Measurements from ENCODE around the gene TEP1.
"Not testable (repeated sequence)": the region's sequence is repeated elsewhere in the genome, so short reads cannot be mapped to it uniquely, and the experiment has no call there.

TEP1 gene

DNA sequence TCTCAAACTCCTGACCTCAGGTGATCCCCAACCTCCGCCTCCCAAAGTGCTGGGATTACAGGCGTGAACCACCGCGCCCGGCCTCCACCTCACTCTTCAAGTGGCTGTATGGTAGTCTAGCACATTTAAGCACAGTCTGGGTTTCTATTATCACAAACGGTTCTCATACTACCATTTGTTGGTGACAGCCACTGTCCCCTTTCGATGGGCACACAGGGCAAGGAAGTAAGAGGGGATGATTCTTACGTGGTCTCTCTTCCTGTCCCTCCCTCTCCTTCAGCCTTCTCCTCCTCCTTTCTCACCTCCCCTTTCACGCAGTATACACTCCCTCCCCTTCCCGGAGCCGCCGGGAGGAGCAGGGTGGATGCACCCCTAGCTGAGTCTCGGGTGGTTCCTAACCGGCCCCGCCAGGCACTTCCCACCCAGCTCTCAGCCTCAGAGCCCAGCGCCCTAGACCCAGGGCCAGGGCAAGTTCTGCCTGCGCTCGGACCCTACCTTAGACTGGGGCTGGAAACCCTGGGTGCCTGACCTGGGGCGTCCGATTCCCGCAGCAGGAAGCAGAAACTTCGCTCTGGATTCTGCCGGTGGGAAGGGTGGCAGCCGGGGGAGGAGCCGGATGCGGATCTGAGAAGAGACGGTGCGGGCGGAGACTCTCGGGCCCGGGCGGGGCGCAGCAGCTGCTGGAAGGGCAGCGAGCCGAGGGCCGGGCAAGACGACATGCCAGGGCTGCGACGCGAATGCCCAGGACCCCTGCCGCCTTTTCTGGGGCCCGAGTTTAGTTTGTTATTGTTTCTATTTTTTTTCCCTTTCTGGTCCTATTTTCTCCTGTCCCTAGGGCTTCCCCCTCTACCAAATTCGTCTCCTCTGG is at the start of gene TEP1:
TSS of gene TEP1 (minus strand) at position 626 of the 868 bp plus-strand sequence. CDS start 5,062 bp downstream, outside the sequence.
- peak; percentile 48 to 56 for DNase-seq (ENCODE audit: low read depth in 2 of 2)

DNA sequence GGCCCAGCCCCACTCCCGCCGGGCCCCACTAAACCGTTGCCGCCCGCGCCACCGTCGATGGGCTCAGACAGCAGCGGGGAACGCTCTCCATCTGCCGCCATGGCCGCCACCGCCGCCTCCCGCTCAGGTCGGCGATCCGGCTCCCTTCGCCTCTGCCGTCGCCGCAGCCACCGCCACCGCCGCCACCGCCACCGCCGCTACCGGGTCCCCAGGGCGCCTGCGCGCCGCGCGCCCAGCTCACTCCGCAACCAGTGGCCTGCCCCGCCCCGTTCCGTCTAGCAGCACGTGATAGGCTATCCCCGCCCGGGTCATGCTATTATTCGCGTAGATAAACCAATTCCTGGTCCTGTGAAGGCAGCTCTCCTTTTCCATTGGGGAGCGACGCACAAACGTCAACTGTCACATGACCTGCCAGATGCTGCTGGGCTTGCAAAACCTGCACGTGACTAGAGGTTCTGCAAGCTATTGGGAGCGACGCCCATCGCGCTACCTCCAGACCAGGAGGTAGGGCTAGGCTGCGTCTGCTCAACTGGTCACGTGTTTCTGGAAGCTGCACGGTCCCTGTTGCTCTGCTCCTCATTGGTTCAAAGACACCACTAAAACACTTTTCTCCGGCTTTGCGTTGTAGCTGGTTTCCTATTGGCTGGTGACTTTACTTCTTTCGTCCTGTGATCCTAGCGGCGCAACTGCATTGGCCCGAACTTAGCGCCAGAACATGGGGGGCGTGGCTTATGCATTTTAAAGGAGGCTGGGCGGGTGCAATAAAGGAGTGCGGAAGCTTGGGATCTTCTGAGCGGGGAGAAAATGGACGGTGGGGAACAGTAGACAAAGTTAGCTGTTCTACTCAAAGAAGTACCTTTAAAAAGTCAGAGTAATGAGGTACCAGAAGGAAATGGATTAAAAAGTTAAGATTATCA is 48.2 kb upstream of the TEP1 start, which contains the start of gene PIP4P1:
TSS of gene PIP4P1 (minus strand) at position 210 of the 917 bp plus-strand sequence. CDS start at position 101, 109 bp downstream.
- DNase-seq (ENCODE audit: low read depth in 2 of 2) = peak; percentile 100

DNA sequence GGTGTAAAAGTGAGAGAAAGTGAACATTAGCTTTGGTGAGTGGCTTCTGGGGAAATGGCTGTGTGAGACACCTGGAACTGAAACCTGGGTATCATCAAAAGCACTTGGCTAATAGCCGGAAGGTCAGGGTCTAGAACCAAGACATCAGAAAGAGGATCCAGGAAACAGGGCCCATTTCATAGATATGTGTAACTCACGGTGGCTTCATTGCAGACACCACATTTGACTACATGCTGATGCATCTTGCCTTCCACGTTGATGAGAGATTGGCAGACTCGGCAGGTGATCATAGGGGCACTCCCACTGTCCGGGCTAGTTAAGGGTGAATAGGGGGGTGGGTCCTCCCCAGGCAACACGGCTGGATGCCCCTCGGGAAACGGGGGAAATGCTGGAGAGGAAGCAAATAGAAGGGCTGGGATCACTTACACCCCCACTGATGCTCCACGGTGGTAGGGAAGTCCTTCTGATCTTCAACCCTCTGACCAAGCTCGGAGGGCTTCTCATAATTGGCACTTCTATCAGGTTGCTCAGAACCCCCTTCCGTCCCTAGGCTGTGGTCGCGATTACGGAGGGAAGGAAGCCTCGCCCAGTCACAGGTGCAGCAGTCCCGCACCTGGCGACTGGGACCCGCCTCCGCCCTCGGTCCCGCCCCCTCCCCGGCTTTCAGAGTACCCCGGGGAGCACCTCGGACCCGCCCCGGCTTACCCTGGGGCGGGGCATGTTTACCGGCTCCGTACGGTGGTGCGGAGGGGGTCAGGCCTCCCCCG is 47.3 kb upstream of the TEP1 start:
- no peak for DNase-seq (ENCODE audit: low read depth in 2 of 2)

DNA sequence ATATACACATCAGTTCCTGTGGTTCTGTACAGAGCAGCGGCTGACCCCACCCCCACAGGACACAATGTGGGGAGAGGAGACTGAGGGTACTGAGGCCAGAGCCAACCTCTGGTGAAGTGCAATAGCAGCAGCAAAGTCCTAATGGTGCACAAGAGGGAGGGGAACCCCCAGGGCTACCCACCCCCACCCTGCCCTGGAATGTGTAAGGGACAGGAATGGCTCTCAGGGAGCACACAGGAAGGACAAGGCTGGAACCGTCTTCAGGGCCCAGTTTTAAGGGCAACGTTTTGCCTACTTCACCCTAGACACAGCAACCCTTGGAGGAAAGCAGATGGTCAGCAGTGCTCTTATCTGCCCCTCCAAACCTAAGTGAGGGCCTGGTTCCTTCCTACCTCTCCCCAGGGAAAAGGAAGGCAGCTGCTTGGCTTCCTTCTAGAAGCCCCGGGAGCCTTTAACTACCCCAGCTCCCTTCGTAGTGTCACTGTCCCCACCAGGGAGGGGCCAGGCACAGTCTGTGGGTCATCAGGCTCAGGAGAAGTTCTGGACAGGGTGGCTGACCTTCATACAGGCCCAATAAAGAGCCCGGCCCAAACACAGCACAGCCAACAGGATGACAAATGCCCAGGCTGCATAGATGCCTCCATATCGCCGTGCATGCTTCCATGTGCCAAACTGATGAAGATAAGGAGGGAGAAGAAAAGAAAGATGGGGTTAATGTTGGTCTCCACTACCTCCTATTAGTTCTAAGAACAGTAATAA is 44.9 kb upstream of the TEP1 start:
- no peak for DNase-seq (ENCODE audit: low read depth in 2 of 2)

DNA sequence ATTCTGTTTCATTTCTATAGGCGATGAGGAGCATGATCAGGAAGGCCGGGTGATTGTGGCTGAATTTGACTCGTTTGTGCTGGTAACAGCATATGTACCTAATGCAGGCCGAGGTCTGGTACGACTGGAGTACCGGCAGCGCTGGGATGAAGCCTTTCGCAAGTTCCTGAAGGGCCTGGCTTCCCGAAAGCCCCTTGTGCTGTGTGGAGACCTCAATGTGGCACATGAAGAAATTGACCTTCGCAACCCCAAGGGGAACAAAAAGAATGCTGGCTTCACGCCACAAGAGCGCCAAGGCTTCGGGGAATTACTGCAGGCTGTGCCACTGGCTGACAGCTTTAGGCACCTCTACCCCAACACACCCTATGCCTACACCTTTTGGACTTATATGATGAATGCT is 43.7 kb upstream of the TEP1 start:
- no peak for DNase-seq (ENCODE audit: low read depth in 2 of 2)

DNA sequence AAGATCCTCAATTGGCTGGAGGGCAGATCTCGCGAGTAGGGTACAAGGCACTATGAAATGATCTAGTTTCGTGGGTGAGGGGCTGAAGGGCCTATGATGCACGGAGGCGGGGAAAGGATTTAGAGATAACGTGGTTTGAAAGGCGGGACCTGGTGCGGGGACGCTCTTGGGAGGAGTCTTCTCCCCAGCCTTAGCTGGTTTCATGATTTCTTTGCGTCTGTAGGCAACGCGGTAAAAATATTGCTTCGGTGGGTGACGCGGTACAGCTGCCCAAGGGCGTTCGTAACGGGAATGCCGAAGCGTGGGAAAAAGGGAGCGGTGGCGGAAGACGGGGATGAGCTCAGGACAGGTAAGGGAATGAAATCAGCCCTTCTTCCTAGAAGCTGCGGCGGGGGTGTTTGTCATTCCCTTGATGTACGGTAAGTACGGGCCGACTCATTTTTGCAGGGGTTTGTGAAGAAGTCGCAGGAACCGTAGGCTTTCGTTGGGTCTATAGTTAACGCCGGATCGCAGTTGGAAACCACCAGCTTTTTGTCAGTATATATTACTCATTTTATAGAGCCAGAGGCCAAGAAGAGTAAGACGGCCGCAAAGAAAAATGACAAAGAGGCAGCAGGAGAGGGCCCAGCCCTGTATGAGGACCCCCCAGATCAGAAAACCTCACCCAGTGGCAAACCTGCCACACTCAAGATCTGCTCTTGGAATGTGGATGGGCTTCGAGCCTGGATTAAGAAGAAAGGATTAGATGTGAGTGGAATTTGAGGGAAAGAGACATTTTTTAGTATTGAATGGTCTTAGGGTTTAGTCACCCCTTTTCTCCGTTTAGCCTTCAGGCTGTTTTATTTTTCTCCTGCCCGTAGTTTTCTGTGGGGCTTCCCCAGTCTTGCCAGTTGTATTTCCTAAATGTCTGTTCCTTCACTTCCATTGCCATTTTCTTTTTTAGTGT is 42.3 kb upstream of the TEP1 start:
- DNase-seq (ENCODE audit: low read depth in 2 of 2) = no peak

DNA sequence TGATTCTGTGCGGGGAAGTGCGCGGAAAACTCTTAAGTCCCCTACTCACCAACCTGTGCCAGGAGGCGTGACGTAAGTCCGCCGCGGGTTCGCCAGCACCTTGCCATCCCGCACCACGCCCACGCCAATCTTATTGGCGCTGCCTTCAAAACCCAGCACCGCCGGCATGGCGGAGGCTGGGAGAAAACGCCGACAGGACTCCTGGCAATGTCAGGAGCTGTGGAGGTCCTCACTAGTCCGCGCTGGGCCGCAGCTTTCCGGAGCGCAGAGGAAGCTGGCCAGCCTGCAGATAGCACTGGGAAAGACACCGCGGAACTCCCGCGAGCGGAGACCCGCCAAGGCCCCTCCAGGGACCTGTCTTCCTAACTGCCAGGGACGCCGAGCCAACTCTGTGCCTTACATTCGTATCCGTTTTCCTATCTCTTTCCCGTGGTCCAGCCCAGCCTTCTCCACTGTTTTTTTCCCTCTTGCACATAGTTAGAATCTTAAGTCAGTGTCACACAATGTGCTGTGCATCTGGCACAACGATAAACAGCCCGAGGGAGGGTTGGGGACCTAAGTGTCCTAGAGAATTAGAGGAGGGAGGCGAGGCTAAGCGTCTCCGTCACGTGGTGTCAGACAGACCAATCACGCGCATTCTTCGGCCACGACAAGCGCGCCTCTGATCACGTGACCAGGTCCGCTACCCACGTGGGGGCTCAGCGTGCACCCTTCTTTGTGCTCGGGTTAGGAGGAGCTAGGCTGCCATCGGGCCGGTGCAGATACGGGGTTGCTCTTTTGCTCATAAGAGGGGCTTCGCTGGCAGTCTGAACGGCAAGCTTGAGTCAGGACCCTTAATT is 41.4 kb upstream of the TEP1 start, which contains the start of the genes APEX1 and OSGEP:
TSS of gene APEX1 (plus strand) at position 711 of the 839 bp plus-strand sequence. CDS start 420 bp downstream, outside the sequence.
TSS of gene OSGEP (minus strand) at position 297 of the 839 bp plus-strand sequence. CDS start at position 168, 129 bp downstream.
- DNase-seq (ENCODE audit: low read depth in 2 of 2) = peak; percentile 98

DNA sequence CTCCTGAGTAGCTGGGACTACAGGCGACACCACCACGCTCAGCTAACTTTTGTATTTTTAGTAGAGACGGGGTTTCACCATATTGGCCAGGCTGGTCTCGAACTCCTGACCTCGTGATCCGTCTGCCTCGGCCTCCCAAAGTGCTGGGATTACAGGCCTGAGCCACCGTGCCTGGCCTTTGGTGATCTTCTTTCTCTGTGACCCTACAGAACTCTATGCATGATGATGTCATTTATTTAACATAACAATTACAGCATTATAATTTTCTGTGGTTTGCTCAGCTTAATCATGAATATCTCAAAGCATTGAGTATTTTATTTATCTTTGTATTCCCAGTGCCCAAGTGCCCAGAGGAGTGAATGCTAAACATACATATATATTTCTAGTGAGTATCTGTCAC is 39.5 kb upstream of the TEP1 start:
- DNase-seq (ENCODE audit: low read depth in 2 of 2) = not testable (repeated sequence)

DNA sequence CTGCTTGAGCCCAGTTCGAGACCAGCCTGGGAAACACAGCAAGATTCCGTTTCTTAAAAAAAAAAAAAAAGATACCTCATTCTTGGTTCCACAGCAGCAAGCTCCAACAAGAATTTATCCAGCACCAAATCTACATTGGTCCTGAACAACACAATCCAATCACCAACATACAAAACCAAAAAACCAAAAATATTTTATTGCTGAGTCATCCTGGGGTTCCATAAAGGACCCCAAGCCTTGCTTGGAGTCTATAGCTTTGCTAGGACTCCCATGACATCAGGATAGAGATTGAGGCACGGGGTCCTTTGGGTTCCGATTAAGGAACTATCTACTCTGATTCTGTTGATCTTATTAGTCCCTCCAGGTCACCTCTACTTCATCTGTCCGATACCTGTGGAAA is 33.6 kb upstream of the TEP1 start:
- no peak for DNase-seq (ENCODE audit: low read depth in 2 of 2)

DNA sequence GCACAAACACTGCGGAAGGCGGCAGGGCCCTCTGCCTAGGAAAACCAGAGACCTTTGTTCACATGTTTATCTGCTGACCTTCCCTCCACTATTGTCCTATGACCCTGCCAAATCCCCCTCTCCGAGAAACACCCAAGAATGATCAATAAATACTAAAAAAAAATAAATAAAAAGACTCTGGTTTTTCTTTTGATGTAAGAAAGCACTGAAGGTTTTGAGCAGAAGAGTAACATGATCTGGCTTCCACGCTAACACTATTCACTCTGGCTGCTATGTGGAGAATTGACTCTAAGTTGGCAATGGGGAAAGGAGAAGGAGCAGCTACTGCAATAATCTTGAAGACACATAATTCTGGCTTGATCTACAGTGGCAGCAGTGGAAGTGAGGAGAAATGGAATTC is 30.3 kb upstream of the TEP1 start:
- DNase-seq (ENCODE audit: low read depth in 2 of 2) = not testable (repeated sequence)

DNA sequence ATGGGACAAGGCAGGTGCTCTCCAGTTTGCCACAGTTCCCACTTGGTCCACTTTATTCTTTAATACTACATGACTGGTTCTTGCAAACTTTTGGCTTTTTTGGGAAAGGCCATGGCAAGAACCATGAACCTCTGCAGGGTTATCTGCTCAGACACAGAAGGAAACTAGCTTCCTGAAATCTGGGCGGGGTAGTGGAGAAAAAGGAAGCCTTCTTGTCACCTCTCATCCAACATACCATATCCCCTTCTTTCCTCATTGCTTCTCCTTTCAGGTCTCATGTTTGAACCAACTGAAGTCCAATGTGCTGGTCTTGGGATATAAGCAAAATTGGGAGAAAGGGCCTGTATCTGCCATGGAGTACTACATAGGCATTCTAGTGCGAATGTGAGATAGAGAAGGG is 28.2 kb upstream of the TEP1 start:
- DNase-seq (ENCODE audit: low read depth in 2 of 2) = no peak

DNA sequence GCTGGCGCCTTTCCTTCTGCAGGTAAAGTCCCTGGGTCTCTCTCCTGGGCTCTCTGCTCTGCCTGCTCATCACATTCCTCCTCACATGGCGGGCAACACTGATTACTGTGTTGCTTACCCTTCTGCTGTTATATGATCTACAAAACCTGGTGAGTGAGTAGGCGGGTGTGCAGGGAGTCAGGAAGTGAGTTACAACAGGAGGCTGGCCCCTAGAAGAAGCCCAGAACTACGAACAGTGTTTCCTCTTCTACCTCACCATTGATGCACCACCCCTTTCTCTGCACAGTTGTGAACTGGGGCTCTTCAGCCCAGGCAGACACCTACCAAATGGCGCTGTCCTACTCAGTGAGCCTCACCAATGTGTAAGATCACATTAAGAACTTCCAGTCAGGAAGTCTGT is 27.6 kb upstream of the TEP1 start:
- no peak for DNase-seq (ENCODE audit: low read depth in 2 of 2)

DNA sequence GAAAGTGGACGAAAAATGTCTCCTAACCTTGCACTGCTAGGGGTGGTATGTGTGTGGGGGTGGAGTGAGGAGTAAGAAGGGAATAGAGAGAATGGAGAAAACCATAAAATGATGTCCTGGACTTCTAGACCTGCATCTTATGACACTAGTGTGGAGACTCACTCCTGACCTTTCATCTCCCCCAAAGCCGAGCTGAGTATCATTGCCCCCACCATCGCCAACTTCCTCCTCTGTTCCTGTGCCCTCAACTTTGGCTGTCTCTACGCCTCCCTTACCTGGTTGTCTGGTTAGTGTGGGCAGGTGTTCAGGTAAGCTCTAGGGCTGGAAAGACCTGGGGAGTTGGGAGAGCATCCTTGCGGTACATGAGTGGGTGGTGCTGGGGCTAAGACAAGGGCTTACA is 27.2 kb upstream of the TEP1 start:
- DNase-seq (ENCODE audit: low read depth in 2 of 2) = no peak

DNA sequence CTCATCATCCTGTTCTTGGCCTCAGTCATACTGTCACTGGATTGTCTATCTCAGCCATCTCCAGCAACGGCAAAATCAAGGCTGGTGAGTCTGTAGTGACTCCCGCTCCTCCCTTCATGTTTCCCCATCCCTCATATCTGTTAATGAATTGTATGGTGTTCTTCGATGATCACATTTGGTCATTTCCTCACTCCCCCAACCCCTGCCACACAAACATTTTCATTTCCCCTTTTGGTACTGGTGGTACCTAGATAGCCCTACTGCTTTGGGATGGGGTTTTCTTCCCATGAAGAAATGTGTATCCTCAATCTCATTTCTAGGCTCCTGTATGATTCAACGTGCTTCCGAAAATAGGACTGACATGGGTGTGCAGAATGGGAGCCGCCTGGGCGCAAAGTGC is 25.4 kb upstream of the TEP1 start:
- no peak for DNase-seq (ENCODE audit: low read depth in 2 of 2)

DNA sequence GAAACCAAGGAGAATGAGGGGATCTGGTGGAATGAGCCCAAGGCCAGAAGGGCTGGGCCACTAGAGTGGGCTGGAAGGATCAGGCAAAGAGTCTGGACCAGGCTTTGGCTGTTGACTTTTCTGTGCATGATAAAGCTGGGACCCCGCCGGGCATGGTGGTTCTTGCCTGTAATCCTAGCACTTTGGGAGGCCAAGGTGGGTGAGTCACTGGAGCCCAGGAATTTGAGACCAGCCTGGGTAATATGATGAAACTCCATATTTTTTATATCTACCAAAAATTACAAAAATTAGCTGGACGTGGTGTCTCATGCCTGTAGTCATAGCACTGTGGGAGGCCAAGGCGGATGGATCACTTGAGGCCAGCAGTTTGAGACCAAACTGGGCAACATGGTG is 23.1 kb upstream of the TEP1 start:
- DNase-seq (ENCODE audit: low read depth in 2 of 2) = peak; percentile 29 to 39

DNA sequence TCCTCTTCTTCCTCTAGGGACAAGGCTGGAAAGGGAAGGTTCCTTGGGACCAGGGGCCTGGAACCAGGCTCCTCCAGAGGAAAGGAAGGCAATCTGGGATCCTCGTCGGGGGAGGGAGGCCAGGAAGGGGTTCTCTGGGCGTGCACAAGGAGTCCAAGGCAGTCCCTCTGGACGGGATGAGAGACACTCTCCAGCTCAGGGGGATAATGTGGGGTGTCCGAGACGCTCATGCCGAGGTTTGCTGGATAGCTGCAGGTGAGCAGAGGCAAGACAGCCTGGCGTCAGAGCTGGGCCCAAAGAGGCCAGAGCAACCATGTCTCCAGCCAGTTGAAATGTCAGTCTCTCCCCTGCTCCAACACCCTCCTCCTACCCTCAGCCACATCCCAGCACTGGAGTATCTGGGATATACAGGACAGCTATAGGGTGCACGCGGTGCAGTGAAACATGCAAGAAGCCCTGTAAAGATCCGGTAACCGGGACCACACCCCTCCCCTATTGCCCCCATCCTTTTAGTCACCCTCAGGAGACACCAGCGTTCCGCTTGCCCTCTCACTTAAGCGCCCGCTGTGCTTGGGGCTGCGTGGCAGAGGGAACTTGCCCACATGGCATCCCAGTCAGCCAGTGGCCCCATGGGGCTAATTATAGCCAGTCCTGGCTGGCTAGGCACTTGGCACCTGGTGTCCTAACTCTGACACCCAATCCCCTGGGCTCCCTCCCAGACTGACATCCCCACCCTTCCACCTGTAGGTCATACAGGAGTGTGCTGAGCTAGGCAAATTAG is 22.5 kb upstream of the TEP1 start, which contains the start of gene KLHL33:
TSS of gene KLHL33 (minus strand) at position 585 of the 781 bp plus-strand sequence. CDS start at position 230, 355 bp downstream.
- DNase-seq (ENCODE audit: low read depth in 2 of 2) = no peak

DNA sequence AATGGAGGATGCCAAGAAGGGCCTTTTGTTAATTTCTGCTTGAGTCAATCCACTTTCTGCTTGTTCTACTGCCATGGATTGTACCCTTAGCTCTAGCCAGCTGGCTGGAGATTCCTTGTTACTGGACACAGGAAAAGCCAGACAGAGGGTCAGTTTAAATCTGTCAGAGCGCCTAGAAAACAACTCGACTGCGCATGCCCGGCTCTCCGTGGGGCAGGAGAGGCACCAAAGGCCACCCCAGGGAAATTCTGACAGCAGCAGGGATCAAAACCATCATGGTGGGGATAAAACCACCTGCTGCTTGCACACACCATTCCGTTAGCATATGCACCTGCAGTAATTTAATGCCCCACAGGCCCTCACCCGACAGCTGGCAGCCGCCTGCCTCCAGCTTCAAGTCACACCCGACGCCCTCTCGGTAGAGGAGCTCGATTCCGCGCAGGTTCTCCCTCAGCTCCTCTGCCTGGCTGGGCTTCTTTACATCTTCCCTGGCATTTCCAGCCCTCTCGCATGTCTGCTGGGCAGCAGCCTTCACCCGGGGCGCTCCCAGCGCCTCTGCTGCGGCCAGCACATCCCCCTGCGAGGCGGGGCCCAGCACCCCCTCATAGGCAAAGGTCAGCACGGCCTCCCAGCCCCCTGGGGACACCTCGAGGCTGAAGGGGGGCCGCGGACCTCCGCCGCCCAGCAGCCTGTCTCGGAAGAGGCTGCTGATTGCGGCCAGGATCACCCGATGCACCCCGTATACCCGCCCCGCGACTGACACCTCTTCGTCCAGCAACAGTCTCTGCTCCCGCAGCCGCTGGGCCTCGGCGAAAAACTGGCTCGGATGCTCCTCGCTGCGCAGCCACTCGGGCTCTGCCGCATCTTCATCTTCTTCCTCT is 21.6 kb upstream of the TEP1 start:
- no peak for DNase-seq (ENCODE audit: low read depth in 2 of 2)

Data from fibroblast of skin of left quadriceps (primary cell).